Measurements from ENCODE around the gene TBC1D9B.

TBC1D9B gene

DNA sequence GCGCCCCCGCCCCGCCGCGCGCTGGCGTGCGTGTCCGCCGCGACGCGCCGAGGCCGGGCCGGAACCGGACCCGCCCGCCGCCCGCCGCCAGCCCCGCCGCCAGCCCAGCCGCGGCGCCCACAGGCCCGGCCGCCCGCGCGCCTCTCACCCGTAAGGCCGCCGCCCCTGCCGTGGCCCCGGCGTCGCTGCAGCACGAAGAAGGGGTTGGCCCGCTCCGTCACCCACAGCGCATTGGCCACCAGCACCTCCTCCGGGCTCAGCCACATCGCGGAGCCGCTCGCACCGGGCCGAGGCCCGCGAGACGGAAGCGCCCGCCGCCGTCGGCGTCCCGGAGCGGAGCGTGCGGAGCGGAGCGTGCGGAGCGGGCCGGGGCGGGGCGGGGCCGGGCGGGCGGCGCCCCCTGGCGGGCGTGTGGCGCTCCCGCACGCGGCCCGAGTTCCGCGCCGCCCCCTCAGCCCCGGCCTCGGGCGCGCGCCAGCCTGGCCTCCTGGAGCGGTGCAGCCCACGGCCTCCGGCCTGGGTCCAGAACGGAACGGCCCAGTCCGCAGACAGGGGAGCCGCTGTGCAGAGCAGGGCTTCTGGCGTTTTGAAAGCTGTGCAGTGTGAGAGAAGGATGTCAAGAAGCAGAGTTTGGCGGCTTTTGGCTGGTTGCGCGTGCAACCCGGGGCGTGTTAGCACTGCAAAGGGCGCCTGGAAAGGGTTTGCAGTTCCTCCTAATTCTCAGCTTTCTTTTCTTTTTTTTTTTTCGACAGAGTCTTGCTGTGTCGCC lies at the start of gene TBC1D9B:
Gene TBC1D9B, minus strand, starts transcription at position 342 of the 769 bp plus-strand sequence. Its CDS starts 76 bp downstream, at position 266.
- peak; percentile 44 for DNase-seq (ENCODE audit: low read depth)

- no peak for DNase-seq (ENCODE audit: low read depth)
These were observed 47.9 kb upstream of the TBC1D9B start for GRCh38 chr5:179955630-179956029.

GRCh38 chr5:179955062-179955461 lies 47.4 kb upstream of the TBC1D9B start:
- no peak for DNase-seq (ENCODE audit: low read depth)

- DNase-seq (ENCODE audit: low read depth), result no peak
These were observed 46.7 kb upstream of the TBC1D9B start for GRCh38 chr5:179954434-179954833.

DNA sequence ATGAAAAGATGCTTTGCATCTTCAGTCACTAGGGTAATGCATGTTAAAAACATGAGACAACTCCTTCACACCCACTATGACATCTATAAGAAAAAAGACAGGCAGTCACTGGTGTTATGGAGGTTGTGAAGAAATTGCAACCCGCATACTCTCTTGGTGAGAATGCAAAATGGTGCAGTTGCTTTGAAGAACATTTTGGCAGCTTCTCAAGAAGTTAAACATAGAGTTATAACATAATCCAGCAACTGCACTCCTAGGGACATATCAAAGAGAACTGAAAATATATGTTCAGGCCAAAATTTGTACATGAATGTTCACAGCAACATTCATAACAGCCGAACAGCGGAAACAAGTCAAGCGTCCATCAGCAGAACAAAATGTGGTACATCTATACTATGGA lies 46.3 kb upstream of the TBC1D9B start:
- no peak for DNase-seq (ENCODE audit: low read depth)

DNA sequence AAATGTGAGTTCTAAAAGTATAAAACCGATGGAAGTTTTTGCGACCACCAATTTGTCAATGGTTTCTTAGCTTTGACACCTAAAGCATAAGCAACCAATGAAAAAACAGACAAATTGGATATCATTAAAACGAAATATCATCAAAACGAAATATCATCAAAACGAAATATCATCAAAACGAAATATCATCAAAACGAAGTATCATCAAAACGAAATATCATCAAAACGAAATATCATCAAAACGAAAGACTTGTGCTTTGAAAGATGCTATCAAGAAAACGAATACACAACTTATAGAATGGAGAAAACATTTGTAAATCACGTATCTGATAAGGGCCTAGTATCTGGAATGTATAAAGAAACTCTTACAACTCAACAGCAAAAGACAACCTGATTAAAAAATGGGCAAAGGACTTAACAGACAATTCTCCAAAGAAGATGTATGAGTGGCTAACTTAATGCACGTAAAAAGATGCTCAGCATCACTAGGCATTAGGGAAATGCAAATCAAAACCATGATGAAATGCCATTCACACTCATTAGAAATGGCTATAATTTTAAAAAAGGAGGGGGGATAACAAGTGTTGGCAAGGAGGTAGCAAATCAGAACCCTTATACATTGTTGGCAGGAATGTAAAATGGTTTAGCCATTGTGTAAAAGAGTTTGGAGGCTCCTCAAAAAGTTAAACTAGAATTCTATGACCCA lies 29.4 kb upstream of the TBC1D9B start:
- no peak for DNase-seq (ENCODE audit: low read depth)

DNA sequence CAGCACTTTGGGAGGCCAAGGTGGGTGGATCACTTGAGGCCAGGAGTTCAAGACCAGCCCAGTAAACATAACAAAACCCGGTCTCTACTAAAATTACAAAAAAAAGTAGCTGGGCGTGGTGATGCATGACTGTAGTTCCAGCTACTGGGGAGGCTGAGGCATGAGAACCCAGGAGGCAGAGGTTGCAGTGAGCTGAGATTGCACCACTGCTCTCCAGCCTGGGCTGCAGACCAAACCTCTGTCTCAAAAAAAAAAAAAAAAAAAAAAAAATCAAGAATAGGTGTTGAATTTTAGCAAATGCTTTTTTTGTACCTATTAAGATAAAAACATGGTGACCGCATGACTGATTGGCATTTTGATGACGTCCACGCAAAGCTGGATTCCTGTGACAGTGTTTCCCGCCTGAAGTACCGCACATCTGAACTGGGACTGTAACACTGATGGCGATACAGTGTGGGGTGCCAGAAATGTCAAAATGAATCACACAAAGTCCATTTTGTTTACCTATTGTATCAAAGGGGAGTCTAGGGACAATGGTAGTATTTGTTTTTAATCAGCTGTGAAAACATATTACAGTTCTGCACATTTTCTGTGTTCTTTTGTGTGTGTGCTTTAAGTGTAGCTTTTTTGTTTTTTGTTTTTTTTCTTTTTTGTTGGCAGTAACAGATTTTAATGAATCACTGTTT lies 23.2 kb upstream of the TBC1D9B start:
- DNase-seq (ENCODE audit: low read depth), result no peak

DNA sequence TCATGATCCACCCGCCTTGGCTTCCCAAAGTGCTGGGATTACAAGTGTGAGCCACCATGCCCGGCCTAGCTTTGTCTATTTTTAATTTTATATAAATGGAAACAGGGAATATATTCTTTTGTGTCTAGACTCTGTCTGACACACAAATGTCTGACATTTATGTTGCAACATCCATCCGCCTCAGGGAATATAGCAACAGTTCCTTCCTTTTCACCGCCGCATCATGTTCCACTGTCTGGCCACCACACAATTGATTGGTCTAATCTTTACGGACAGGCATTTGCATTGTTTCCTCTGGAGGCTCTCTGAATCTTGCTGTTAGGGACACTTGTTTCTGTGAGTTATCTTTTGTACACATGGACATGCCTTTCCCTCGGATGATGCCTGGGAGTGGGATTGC lies 20.1 kb upstream of the TBC1D9B start:
- DNase-seq (ENCODE audit: low read depth), result no peak

DNA sequence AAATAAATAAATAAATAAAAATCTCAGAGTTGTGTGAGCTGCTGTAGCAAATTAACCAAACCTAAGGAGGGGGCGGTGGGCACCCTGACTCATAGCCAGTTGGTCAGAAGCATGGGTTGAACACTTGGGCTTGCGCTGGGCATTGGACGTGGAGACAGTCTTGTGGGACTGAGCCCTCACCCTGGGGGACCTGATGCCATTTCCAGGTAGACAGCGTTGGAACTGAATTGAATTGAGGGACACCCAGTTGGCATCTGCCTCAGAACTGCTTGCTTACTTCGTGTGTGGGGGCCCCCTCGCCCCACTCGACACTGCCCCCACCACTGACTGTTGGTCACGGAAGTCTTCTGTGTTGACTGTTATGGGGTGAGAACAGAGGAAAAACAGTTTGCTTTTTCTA lies 19.0 kb upstream of the TBC1D9B start:
- no peak for DNase-seq (ENCODE audit: low read depth)

DNA sequence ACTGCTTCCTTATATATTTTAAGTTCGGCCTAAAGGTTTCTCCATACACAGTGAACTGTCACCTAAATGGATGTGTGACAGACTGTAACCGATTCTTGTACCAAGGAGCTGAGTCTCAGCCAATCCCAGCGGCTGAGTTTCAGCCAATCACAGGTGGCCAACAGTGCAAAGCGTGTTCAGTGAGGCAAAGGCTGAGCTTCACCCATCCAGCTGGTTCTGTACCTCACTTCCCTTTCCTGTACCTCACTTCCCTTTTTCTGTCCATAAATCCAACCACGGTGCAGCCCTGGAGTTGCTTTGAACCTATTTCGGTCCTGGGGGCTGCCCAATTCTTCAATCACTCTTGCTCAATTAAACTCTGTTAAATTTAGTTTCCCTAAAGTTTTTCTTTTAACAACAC lies 15.7 kb upstream of the TBC1D9B start:
- no peak for DNase-seq (ENCODE audit: low read depth)

- DNase-seq (ENCODE audit: low read depth), result no peak
These were observed 12.5 kb upstream of the TBC1D9B start for GRCh38 chr5:179920175-179920574.

GRCh38 chr5:179919487-179920060 lies 11.9 kb upstream of the TBC1D9B start:
- no peak for DNase-seq (ENCODE audit: low read depth)

- no peak for DNase-seq (ENCODE audit: low read depth)
These were observed 11.2 kb upstream of the TBC1D9B start for GRCh38 chr5:179918742-179919486.

GRCh38 chr5:179916523-179916922 lies 8.8 kb upstream of the TBC1D9B start:
- DNase-seq (ENCODE audit: low read depth), result no peak

GRCh38 chr5:179915406-179915935 lies 7.8 kb upstream of the TBC1D9B start:
- DNase-seq (ENCODE audit: low read depth), result no peak

DNA sequence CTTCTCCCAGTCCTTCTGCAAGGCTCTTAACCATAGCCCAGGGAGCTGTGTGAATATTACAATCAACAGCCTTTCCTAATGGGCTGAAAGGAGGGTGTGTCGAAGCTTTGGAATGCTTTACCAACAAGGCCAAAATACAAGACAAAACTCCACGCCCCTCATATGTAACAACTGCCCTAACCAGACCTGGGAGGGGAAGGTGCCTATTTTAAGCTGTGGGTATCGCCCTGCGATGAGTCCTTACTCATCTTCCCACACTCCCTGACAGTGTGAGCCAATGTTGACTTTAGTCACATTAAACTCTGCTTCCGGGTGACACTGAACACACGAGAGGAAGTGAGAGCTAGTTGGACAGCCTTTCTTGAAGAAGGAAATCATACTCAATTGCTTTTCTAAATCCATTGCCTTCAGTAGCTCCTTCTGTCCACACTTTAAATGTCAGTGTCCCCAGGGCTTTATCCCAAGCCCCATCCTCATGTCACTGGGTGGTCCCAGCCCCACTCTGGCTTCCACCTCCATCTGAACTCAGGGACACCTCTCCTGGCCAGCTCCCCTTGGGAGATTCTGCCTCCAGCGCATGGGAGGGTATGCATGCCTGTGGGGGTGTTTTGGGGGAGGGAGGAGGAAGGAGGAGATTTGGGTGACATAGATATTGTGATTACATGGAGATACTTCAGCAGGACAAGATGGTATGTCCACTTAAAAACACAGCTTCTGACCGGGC lies 6.5 kb upstream of the TBC1D9B start:
- no peak for DNase-seq (ENCODE audit: low read depth)

DNA sequence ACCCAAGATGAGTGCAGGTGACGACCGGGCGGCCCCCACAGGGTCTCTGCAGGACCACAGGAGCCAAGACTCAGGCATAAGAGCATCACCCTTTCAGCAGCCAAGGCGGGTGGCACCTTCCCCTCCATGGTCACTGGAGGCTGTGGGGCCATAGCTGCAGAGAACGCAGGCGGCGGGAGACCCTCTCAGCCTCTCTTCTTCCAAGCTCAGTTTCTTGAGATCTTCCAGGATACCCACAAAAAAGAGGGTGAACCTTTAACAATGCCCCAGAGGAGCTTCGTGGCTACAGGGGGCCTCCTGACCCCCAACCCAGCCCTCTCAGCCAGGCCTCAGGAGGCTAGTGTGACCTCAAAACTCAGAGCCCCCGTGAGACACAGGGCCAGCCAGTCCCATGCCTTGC lies 5.8 kb upstream of the TBC1D9B start:
- DNase-seq (ENCODE audit: low read depth), result no peak

GRCh38 chr5:179912951-179913350 lies 5.3 kb upstream of the TBC1D9B start:
- DNase-seq (ENCODE audit: low read depth), result no peak

- no peak for DNase-seq (ENCODE audit: low read depth)
These were observed 4.7 kb upstream of the TBC1D9B start for GRCh38 chr5:179912386-179912785.

GRCh38 chr5:179909224-179909623 lies 1.5 kb upstream of the TBC1D9B start:
- no peak for DNase-seq (ENCODE audit: low read depth)

DNA sequence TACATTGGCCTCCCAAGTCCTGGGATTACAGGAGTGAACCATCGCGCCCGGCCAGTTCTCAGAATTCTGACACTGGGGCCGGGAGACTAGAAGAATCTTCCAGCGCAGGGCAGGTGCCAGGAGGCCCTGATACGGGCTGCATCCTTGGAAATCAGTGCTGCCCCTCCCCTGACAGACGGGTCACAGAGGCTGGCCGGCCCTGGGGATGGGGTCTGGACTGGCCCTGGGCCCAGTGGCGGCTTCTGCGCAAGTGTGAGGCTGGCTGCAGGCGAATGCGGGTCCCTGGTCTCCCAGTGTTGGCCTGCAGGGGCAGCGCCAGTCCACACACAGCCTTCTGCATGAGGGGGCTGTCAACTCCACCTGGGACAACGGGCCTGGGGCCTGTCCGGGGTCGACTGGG lies 831 bp upstream of the TBC1D9B start:
- no peak for DNase-seq (ENCODE audit: low read depth)

All from stimulated activated CD8-positive, alpha-beta memory T cell treated with anti-CD3 and anti-CD28 coated beads, Interleukin-15, amount 100 ng/mL, for 24 hours (primary cell).